Activated CD8-positive, alpha-beta T cell treated with anti-CD3 and anti-CD28 coated beads for 36 hours (primary cell): Measurements from ENCODE around the gene COG6. TPM values are rescaled to one million over a fixed set of nuclear protein-coding genes. Genes with fewer than 3 reads are reported as not detected.

ENCODE experiments used
- ATAC-seq: fragments of 200-7000 bp; cut with Tn5 transposase; one replicate; pipeline ENCODE4 v1.10.0; 2021; ENCODE audit warnings: mild to moderate bottlenecking, moderate library complexity
- CTCF ChIA-PET: fragments of 350-600 bp; sonication (Branson Sonifier 250); formaldehyde crosslinking; loops from one replicate; lab custom pipeline; 2021; ENCODE audit warnings: antibody characterized with exemption; lab: Charles Lee
- POLR2A ChIA-PET: fragments of 350-600 bp; sonication (Branson Sonifier 250); formaldehyde crosslinking; loops from one replicate; lab custom pipeline; 2021; ENCODE audit warnings: antibody characterized with exemption; lab: Charles Lee
- DNase-seq: peaks from one replicate; pipeline ENCODE4 v3.0.0-alpha.2; 2020
- H3K27ac Mint-ChIP-seq: one replicate; pipeline ENCODE4 v1.8.0; 2021; ENCODE audit warnings: mild to moderate bottlenecking, mixed read lengths
- H3K27me3 Mint-ChIP-seq: one replicate; pipeline ENCODE4 v1.8.0; 2021; ENCODE audit warnings: mixed read lengths
- H3K36me3 Mint-ChIP-seq: one replicate; pipeline ENCODE4 v1.8.0; 2021; ENCODE audit warnings: low read depth, mixed read lengths
- H3K4me1 Mint-ChIP-seq: one replicate; pipeline ENCODE4 v1.8.0; 2021; ENCODE audit warnings: low read depth, mixed read lengths
- H3K4me3 Mint-ChIP-seq: one replicate; pipeline ENCODE4 v1.8.0; 2021; ENCODE audit warnings: mild to moderate bottlenecking, moderate library complexity, mixed read lengths
- H3K9me3 Mint-ChIP-seq: one replicate; pipeline ENCODE4 v1.8.0; 2021; ENCODE audit warnings: mixed read lengths
- intact Hi-C: fragments of 100-400 bp; cut with micrococcal nuclease; formaldehyde crosslinking; loops from one replicate; pipeline ENCODE4 v1.10.0; 2022
- total RNA-seq, 2 experiments: library from RNA; stranded (reverse); gene quantifications; one replicate each; pipeline ENCODE4 v1.2.3, GENCODE V29; 2021
- TF ChIP-seq, protein P1 (sequence below): fragments of 200-600 bp; IDR thresholded peaks from one replicate; pipeline ENCODE4 v1.8.0; 2022; ENCODE audit warnings: antibody characterized with exemption, mild to moderate bottlenecking

The COG6 gene
- total RNA-seq, result 10 to 100 TPM; 25.5 to 26.4 TPM

DNA sequence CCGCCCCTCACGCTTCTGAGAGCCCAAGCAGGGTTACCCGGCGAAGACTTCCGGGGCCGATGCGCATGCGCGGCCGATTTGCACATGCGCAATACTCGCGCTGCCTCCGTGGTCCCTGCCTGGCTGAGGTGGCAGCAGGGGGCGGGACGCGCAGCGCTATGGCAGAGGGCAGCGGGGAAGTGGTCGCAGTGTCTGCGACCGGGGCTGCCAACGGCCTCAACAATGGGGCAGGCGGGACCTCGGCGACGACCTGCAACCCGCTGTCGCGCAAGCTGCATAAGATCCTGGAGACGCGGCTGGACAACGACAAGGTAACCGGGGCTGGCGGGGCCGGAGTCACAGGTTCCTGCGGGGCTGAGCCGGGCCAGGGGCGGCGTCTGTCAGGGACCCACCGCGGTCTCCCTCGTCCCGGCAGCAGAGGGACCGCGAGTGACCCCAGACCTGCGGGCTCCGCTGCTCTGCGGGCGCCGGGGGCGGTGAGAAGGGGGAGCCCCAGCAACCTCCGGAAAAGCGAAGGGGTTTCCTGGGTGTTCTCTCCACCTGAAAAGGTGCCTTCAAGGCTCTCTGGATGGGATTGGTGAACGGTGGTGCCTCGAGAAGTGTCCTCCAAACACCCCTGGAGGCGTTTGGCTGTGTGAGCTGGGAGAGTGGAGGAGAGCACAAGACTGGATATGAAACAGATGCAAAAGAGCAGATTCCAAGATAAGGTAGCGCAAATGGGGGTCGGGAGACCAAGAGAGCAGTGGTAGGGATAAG, at the start of gene COG6:
Gene COG6, plus strand, starts transcription at position 94 of the 756 bp plus-strand sequence. Its CDS starts 65 bp downstream, at position 159.
- POLR2A ChIA-PET, result interaction anchor here (1.0 kb wide), 1 partner anchor 10 kb away, joined by 3 read pairs; no protein-coding TSS in a partner anchor

DNA sequence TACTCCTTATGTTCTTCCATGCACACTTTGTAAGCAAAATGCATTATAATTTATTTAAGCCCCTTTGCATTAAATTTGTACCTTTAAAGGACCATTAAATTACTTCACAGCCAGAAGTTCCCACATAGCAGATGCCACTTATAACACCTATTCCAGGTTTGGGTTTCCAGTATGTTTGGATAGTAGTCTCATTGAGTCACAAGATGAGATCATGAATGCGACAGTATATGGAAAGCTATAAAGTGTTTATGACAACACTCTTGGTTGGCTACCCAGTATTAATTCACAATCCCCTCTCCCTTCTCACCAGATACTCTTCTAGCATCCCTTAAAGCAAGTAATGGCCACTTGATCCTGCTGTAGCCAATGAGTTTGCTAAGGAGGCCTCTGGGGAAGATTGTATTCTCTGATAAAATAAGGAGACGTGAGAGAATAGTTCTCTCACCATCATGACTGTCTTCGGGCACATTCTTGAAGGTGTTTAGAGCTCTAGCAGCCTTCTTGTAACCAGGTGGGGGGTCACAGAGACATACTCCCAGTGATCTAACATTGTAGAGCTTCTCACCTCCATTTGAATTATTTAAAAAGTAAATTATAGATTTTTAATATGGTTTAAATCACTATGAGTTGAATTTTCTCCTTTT, 49.7 kb upstream of the COG6 start:
- intact Hi-C loops, result no loop called here
- H3K27ac Mint-ChIP-seq, result no peak overlapping the region
- H3K4me1 Mint-ChIP-seq, result peaks cover 9% of the 10 kb centered on the region
- POLR2A ChIA-PET, result no interaction called here
- peaks cover 37% of the 10 kb centered on the region for H3K27me3 Mint-ChIP-seq
- DNase-seq, result no peak
- no peaks in the 10 kb centered on the region for H3K36me3 Mint-ChIP-seq
- no peak for ATAC-seq
- CTCF ChIA-PET, result interaction anchor here (1.9 to 3.5 kb wide), 2 partner anchors 9 to 10 kb away, joined by 5 to 18 read pairs; no protein-coding TSS in a partner anchor
- no peak overlapping the region for H3K4me3 Mint-ChIP-seq
- TF ChIP-seq, protein P1, sequence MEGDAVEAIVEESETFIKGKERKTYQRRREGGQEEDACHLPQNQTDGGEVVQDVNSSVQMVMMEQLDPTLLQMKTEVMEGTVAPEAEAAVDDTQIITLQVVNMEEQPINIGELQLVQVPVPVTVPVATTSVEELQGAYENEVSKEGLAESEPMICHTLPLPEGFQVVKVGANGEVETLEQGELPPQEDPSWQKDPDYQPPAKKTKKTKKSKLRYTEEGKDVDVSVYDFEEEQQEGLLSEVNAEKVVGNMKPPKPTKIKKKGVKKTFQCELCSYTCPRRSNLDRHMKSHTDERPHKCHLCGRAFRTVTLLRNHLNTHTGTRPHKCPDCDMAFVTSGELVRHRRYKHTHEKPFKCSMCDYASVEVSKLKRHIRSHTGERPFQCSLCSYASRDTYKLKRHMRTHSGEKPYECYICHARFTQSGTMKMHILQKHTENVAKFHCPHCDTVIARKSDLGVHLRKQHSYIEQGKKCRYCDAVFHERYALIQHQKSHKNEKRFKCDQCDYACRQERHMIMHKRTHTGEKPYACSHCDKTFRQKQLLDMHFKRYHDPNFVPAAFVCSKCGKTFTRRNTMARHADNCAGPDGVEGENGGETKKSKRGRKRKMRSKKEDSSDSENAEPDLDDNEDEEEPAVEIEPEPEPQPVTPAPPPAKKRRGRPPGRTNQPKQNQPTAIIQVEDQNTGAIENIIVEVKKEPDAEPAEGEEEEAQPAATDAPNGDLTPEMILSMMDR, result no peak
- no peaks in the 10 kb centered on the region for H3K9me3 Mint-ChIP-seq

More for the DNA sequence above, at the start of gene COG6:
- Mint-ChIP-seq H3K4me3 (peak within 1 kb of the TSS; percentile 86), H3K27me3 (no peaks in the 10 kb centered on the region), H3K9me3 (peaks cover 3% of the 10 kb centered on the region), H3K27ac (peak within 1 kb of the TSS; percentile 88), H3K4me1 (peaks cover 24% of the 10 kb centered on the region), H3K36me3 (peaks cover 2% of the 10 kb centered on the region)
- CTCF ChIA-PET, result interaction anchor here (0.9 to 1.2 kb wide), 2 partner anchors 39 to 44 kb away, joined by 3 to 5 read pairs; no protein-coding TSS in a partner anchor
- intact Hi-C loops, result no loop called here
- DNase-seq (peak; percentile 93), ATAC-seq (peak; percentile 95)
- TF ChIP-seq, protein P1, result no peak

DNA sequence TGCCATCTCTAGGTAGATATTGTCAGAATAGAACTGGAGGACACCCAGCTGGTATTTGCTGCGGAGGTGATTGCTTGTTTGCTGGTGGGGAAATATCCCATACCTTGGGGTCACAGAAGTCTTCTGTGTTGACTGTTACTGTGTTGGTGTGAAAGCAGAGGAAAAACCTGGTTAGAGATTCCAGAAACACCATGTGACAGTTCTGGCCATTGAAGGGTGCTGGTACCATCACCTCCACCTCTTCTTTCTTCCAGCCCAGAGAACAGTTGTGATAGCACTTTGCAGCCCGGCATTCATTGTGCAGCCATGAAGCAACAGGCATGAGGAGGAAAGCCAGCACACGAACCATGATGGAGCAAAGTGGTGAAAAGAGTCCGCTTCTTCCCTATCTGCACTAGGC, 47.6 kb upstream of the COG6 start:
- CTCF ChIA-PET, result interaction anchor here (1.0 to 1.4 kb wide), 2 partner anchors 8 to 463 kb away, joined by 3 to 6 read pairs; no protein-coding TSS in a partner anchor
- TF ChIP-seq, protein P1, result no peak

DNA sequence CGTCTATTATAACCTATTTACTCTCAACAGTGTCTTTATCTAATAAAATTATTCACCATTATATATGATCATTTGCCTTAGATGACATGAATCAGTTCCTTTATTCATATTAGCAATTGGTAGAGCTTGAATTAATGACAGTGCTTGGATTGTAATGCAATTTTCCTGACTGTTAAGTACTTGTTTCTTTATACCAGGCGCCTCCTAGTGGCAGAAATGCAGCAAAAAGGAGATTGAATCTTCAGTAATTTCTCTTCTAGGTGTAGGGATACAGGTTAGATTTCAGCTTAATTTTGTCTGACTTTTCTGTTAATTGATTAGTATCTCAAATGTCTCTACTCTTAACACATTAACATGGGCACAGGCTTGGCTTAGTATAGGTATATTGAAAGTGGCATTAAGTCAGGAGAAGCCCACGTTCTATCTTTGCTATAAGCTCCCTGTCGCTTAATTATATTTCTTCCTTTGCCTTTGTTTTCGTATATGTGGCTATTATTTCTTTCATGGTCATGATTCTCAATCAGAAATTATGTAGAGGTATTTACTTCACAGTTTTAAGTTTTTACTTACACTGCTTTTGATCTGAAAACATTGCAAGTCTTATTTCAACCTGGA, 43.3 kb upstream of the COG6 start:
- POLR2A ChIA-PET, result no interaction called here
- no peaks in the 10 kb centered on the region for H3K9me3 Mint-ChIP-seq
- TF ChIP-seq, protein P1, result peak; percentile 94
- DNase-seq (peak; percentile 78), ATAC-seq (peak; percentile 39)
- H3K4me1 Mint-ChIP-seq, result no peaks in the 10 kb centered on the region
- CTCF ChIA-PET, result interaction anchor here (0.5 to 3.1 kb wide), 63 partner anchors 9 to 737 kb away, joined by 3 to 31 read pairs (median 4); partner anchors contain the start of genes LHFPL6, NHLRC3 and PROSER1
- H3K27me3 Mint-ChIP-seq, result peaks cover 4% of the 10 kb centered on the region
- intact Hi-C loops, result loop anchor here (10.0 kb wide), 2 partner anchors 337 to 467 kb away; no protein-coding TSS in a partner anchor
- H3K4me3 Mint-ChIP-seq, result no peak overlapping the region
- H3K27ac Mint-ChIP-seq, result no peak overlapping the region
- no peaks in the 10 kb centered on the region for H3K36me3 Mint-ChIP-seq

More for the DNA sequence above, 47.6 kb upstream of the COG6 start:
- POLR2A ChIA-PET, result no interaction called here
- Mint-ChIP-seq H3K9me3 (no peaks in the 10 kb centered on the region), H3K36me3 (no peaks in the 10 kb centered on the region), H3K27ac (no peak overlapping the region), H3K27me3 (peaks cover 21% of the 10 kb centered on the region), H3K4me1 (peaks cover 6% of the 10 kb centered on the region), H3K4me3 (no peak overlapping the region)
- intact Hi-C loops, result no loop called here
- no peak for ATAC-seq
- DNase-seq, result no peak
